HEK293 (cell line): ENCODE data around the gene TRIM47.

ENCODE experiments used
- CTCF ChIP-seq: fragments of 450-650 bp; formaldehyde crosslinking; IDR thresholded peaks from 2 replicates; pipeline ENCODE4 v1.5.1; 2016; ENCODE audit warnings: missing biosample characterization, missing genetic modification characterization
- PRDM4 ChIP-seq: fragments of 450-650 bp; formaldehyde crosslinking; IDR thresholded peaks from 2 replicates; pipeline ENCODE4 v1.5.1; 2017; ENCODE audit warnings: missing biosample characterization, missing genetic modification characterization
- REPIN1 ChIP-seq: fragments of 450-650 bp; formaldehyde crosslinking; IDR thresholded peaks from 2 replicates; pipeline ENCODE4 v1.5.1; 2017; ENCODE audit warnings: missing biosample characterization, missing genetic modification characterization, low read depth
- SETDB1 ChIP-seq: IDR thresholded peaks from one replicate; pipeline ENCODE4 v1.6.1; 2017; ENCODE audit warnings: mild to moderate bottlenecking, low read length, moderate library complexity, mixed read lengths; ENCODE audit not compliant: insufficient read length
- ZNF223 ChIP-seq: fragments of 450-650 bp; formaldehyde crosslinking; IDR thresholded peaks from 2 replicates; pipeline ENCODE4 v1.5.1; 2016; ENCODE audit warnings: missing biosample characterization, missing genetic modification characterization
- ZNF274 ChIP-seq, 2 experiments: fragments of 200-500 bp in 1 of 2; fragments of 450-650 bp in 1 of 2; sonication (Bioruptor generic) in 1 of 2; formaldehyde crosslinking in 1 of 2; IDR thresholded peaks; 2 replicates each; pipeline versions ENCODE4 v1.5.1 to v1.6.1; 2014 to 2016; ENCODE audit warnings: borderline replicate concordance in 1 of 2, inconsistent platforms in 1 of 2, low read length in 1 of 2, missing biosample characterization in 1 of 2, missing genetic modification characterization in 1 of 2
- ZNF37A ChIP-seq: fragments of 450-650 bp; IDR thresholded peaks from 2 replicates; pipeline ENCODE4 v1.5.1; 2018; ENCODE audit warnings: missing biosample characterization, missing genetic modification characterization
- ZNF626 ChIP-seq: fragments of 450-650 bp; sonication (Bioruptor Pico); formaldehyde crosslinking; IDR thresholded peaks from 2 replicates; pipeline ENCODE4 v1.5.1; 2018; ENCODE audit warnings: missing biosample characterization, missing genetic modification characterization, inconsistent platforms
- ZNF670 ChIP-seq: fragments of 450-650 bp; formaldehyde crosslinking; IDR thresholded peaks from 2 replicates; pipeline ENCODE4 v1.5.1; 2016; ENCODE audit warnings: missing biosample characterization, missing genetic modification characterization, low read depth
- TF ChIP-seq, protein P1 (sequence below): fragments of 450-650 bp; formaldehyde crosslinking; IDR thresholded peaks from 2 replicates; pipeline ENCODE4 v1.5.1; 2016; ENCODE audit warnings: missing biosample characterization, missing genetic modification characterization

GRCh38 chr17:75842411-75842810 lies 36.0 kb downstream of the TRIM47 start:
- no peak for TF ChIP-seq CTCF (tag by site-specific recombination)
- TF ChIP-seq ZNF670: no peak
- TF ChIP-seq PRDM4 (tag by site-specific recombination): no peak
- no peak for TF ChIP-seq SETDB1
- no peak for TF ChIP-seq ZNF274 (IDR thresholded peaks at IDR 0.05; ENCODE audit: low read length)
- no peak for TF ChIP-seq ZNF274 (tag by site-specific recombination; IDR thresholded peaks at IDR 0.05; ENCODE audit: borderline replicate concordance)
- no peak for TF ChIP-seq REPIN1 (tag by site-specific recombination)
- no peak for TF ChIP-seq ZNF223 (tag by site-specific recombination)
- TF ChIP-seq ZNF37A (tag by site-specific recombination): no peak
- TF ChIP-seq, protein P1, sequence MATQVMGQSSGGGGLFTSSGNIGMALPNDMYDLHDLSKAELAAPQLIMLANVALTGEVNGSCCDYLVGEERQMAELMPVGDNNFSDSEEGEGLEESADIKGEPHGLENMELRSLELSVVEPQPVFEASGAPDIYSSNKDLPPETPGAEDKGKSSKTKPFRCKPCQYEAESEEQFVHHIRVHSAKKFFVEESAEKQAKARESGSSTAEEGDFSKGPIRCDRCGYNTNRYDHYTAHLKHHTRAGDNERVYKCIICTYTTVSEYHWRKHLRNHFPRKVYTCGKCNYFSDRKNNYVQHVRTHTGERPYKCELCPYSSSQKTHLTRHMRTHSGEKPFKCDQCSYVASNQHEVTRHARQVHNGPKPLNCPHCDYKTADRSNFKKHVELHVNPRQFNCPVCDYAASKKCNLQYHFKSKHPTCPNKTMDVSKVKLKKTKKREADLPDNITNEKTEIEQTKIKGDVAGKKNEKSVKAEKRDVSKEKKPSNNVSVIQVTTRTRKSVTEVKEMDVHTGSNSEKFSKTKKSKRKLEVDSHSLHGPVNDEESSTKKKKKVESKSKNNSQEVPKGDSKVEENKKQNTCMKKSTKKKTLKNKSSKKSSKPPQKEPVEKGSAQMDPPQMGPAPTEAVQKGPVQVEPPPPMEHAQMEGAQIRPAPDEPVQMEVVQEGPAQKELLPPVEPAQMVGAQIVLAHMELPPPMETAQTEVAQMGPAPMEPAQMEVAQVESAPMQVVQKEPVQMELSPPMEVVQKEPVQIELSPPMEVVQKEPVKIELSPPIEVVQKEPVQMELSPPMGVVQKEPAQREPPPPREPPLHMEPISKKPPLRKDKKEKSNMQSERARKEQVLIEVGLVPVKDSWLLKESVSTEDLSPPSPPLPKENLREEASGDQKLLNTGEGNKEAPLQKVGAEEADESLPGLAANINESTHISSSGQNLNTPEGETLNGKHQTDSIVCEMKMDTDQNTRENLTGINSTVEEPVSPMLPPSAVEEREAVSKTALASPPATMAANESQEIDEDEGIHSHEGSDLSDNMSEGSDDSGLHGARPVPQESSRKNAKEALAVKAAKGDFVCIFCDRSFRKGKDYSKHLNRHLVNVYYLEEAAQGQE (tag by site-specific recombination): no peak
- TF ChIP-seq ZNF626: no peak
